Measurements from ENCODE around the gene CDHR1.

DNA sequence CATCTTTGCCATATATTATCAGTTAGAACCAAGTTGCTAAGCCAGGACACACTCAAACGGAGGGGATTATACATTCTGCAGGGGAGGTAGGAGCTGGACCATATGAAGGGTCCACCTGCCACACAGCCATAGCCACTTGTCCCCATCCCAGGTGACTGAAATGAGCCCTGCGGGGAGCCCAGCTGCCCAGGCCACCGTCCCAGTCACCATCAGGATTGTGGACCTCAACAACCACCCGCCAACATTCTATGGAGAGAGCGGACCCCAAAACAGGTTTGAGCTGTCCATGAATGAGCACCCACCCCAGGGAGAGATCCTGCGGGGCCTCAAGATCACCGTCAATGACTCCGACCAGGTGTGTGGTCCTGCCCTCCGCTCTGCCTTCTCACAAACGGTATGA lies 13.7 kb downstream of the CDHR1 start:
- no peak for TF ChIP-seq POLR2A (IDR thresholded peaks at IDR 0.05; ENCODE audit: low read depth, low read length)
- no peak for TF ChIP-seq POLR2AphosphoS5 (IDR thresholded peaks at IDR 0.05; ENCODE audit: low read depth, low read length)
- TF ChIP-seq TAF1 (IDR thresholded peaks at IDR 0.05; ENCODE audit: low read depth, low read length), result no peak
- TF ChIP-seq SPI1 (IDR thresholded peaks at IDR 0.05; ENCODE audit: low read depth, low read length), result no peak

All from GM12891 (cell line).